HepG2 (cell line): ENCODE data around the gene TPM2. TPM values are rescaled to one million over a fixed set of nuclear protein-coding genes. Genes with fewer than 3 reads are reported as not detected.

Experiments used
- ARID2 ChIP-seq: sonication (generic); formaldehyde crosslinking; IDR thresholded peaks from 2 replicates; pipeline ENCODE4 v1.8.1; 2022; ENCODE audit warnings: mild to moderate bottlenecking, missing genetic modification reagents, borderline replicate concordance
- ARNT ChIP-seq: fragments of 450-650 bp; IDR thresholded peaks from 2 replicates; pipeline ENCODE4 v1.6.1; 2017
- CENPT ChIP-seq: sonication (generic); formaldehyde crosslinking; IDR thresholded peaks from 2 replicates; pipeline ENCODE4 v1.8.0; 2022; ENCODE audit warnings: low read depth, mild to moderate bottlenecking, moderate library complexity, missing genetic modification reagents
- DMAP1 ChIP-seq: IDR thresholded peaks from 2 replicates; pipeline ENCODE4 v1.6.1; 2016
- ISL2 ChIP-seq: sonication (generic); formaldehyde crosslinking; IDR thresholded peaks from 2 replicates; pipeline ENCODE4 v1.5.0; 2020; ENCODE audit warnings: missing genetic modification reagents
- MIER2 ChIP-seq: IDR thresholded peaks from 2 replicates; pipeline ENCODE4 v1.6.1; 2016; ENCODE audit warnings: missing biosample characterization, missing genetic modification reagents
- MTF1 ChIP-seq: sonication (generic); formaldehyde crosslinking; IDR thresholded peaks from 2 replicates; pipeline ENCODE4 v1.5.0; 2020; ENCODE audit warnings: missing genetic modification reagents
- PAF1 ChIP-seq: IDR thresholded peaks from 2 replicates; pipeline ENCODE4 v1.6.1; 2016; ENCODE audit warnings: missing genetic modification reagents, missing compliant biosample characterization
- PHF20 ChIP-seq: sonication (generic); formaldehyde crosslinking; IDR thresholded peaks from 2 replicates; pipeline ENCODE4 v1.5.0; 2020; ENCODE audit warnings: mild to moderate bottlenecking, missing genetic modification reagents
- PREB ChIP-seq: sonication (generic); formaldehyde crosslinking; IDR thresholded peaks from 2 replicates; pipeline ENCODE4 v1.4.0; 2020; ENCODE audit warnings: missing genetic modification reagents
- SMAD9 ChIP-seq: sonication (generic); formaldehyde crosslinking; IDR thresholded peaks from 2 replicates; pipeline ENCODE4 v1.5.1; 2020; ENCODE audit warnings: mild to moderate bottlenecking, missing genetic modification reagents
- ZBTB21 ChIP-seq: sonication (generic); formaldehyde crosslinking; IDR thresholded peaks from 2 replicates; pipeline ENCODE4 v1.4.0; 2020; ENCODE audit warnings: missing genetic modification reagents
- ZBTB8A ChIP-seq: sonication (generic); formaldehyde crosslinking; IDR thresholded peaks from 2 replicates; pipeline ENCODE4 v1.4.0; 2020; ENCODE audit warnings: mild to moderate bottlenecking, low read depth, missing genetic modification reagents, borderline replicate concordance
- ZFP62 ChIP-seq: sonication (generic); formaldehyde crosslinking; IDR thresholded peaks from 2 replicates; pipeline ENCODE4 v1.4.0; 2020; ENCODE audit warnings: missing genetic modification reagents
- ZFYVE20 ChIP-seq: sonication (generic); formaldehyde crosslinking; IDR thresholded peaks from 2 replicates; pipeline ENCODE4 v1.8.0; 2023; ENCODE audit warnings: low read depth, mild to moderate bottlenecking, moderate library complexity, missing genetic modification reagents, borderline replicate concordance
- ZNF101 ChIP-seq: sonication (generic); formaldehyde crosslinking; IDR thresholded peaks from 2 replicates; pipeline ENCODE4 v1.4.0; 2020; ENCODE audit warnings: mild to moderate bottlenecking, low read depth, missing genetic modification reagents, borderline replicate concordance
- ZNF18 ChIP-seq: sonication (generic); formaldehyde crosslinking; IDR thresholded peaks from 2 replicates; pipeline ENCODE4 v1.8.0; 2022; ENCODE audit warnings: mild to moderate bottlenecking, missing genetic modification reagents; ENCODE audit not compliant: insufficient replicate concordance
- ZNF710 ChIP-seq: sonication (generic); formaldehyde crosslinking; IDR thresholded peaks from 2 replicates; pipeline ENCODE4 v1.5.0; 2020; ENCODE audit warnings: mild to moderate bottlenecking, missing genetic modification reagents, borderline replicate concordance
- ZNF777 ChIP-seq: sonication (generic); formaldehyde crosslinking; IDR thresholded peaks from 2 replicates; pipeline ENCODE4 v1.4.0; 2020; ENCODE audit warnings: missing genetic modification reagents
- ZSCAN25 ChIP-seq: sonication (generic); formaldehyde crosslinking; IDR thresholded peaks from 2 replicates; pipeline ENCODE4 v1.8.0; 2022; ENCODE audit warnings: mild to moderate bottlenecking, missing genetic modification reagents
- polyA plus RNA-seq, 8 experiments: library from polyadenylated mRNA; depleted of rRNA in 3 of 8; stranded (reverse) in 7 of 8; unstranded in 1 of 8; fragments of >200 nt; fragmentation: Illumina TruSeq in 4 of 8; extraction: Trizol in 4 of 8; gene quantifications; 2 replicates each; pipeline versions ENCODE4 v1.2.1 to v1.2.3, GENCODE V29; 2011 to 2016; ENCODE audit warnings: low read depth in 4 of 8, missing spikeins in 1 of 8, mixed read lengths in 1 of 8; ENCODE audit not compliant: insufficient read depth in 1 of 8
- total RNA-seq, 5 experiments: library from RNA; depleted of rRNA; stranded (reverse); fragments of >200 nt; fragmentation: Illumina TruSeq; extraction: Trizol; gene quantifications; 2 replicates each; pipeline ENCODE4 v1.2.3, GENCODE V29; 2016; ENCODE audit warnings: low read depth in 1 of 5
- TF ChIP-seq, protein P1 (sequence below): sonication (generic); formaldehyde crosslinking; IDR thresholded peaks from 2 replicates; pipeline ENCODE4 v1.9.0; 2022; ENCODE audit warnings: low read depth, missing genetic modification reagents
- TF ChIP-seq, protein P2 (sequence below): sonication (generic); formaldehyde crosslinking; IDR thresholded peaks from 2 replicates; pipeline ENCODE4 v1.8.1; 2023; ENCODE audit warnings: mild to moderate bottlenecking, moderate library complexity, missing genetic modification reagents

Gene TPM2
- total and polyA plus RNA-seq, 2 of the 13 experiments (the other 11 are each of a cell fraction or from before 2014, with no cell fraction given), result 3.1 to 10.7 TPM

DNA sequence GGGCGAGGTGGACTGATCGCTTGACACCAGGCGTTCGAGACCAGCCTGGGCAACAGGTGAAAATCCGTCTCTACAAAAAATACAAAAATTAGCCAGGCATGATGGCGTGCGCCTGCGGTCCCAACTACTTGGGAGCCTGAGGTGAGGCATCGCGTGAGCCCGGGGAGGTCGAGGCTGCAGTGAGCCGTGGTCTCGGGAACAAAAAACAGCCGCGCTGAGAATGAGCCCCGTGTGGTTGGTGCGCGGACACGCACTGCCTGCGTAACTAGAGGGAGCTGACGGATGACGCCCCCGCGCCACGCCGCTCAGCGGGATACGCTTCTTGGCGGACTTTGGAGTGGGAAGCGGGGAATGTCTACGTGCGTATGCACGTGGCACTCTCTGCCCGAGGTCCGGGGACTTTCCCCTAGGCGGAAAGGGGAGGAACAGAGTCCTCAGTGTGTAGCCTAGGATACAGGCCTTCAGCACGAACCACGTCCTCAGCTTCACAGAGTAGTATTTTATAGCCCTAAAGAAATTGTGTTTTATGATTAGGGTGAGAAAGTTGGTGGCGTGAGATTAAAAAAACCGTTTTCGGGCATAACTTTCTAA, 32.1 kb downstream of the TPM2 start, which contains the start of gene RMRP (continued):
- TF ChIP-seq ZNF777, result peak; percentile 58; the same call in 1 of the 2 replicates
- TF ChIP-seq ZFYVE20 (CRISPR knock-in tag), result peak; percentile 63; the same call in 1 of the 2 replicates
- peak; percentile 95 for TF ChIP-seq DMAP1 (CRISPR knock-in tag)
- no peak for TF ChIP-seq PAF1 (CRISPR knock-in tag)
- no peak for TF ChIP-seq ZNF101 (CRISPR knock-in tag)
- peak; percentile 82; the same call in 1 of the 2 replicates for TF ChIP-seq ZSCAN25 (CRISPR knock-in tag)
- TF ChIP-seq ZBTB8A (CRISPR knock-in tag), result peak; percentile 53; the same call in 1 of the 2 replicates
- peak; percentile 91 for TF ChIP-seq ZBTB21 (CRISPR knock-in tag)
- TF ChIP-seq ZFP62, result peak; percentile 83; the same call in 1 of the 2 replicates
- TF ChIP-seq ZNF18 (CRISPR knock-in tag), result peak; percentile 92
- no peak for TF ChIP-seq ARNT
- peak; percentile 85; the same call in 1 of the 2 replicates for TF ChIP-seq PREB
- TF ChIP-seq ISL2 (CRISPR knock-in tag), result peak; percentile 86
- peak; percentile 94; the same call in 1 of the 2 replicates for TF ChIP-seq MTF1 (CRISPR knock-in tag)
- peak; percentile 68 for TF ChIP-seq PHF20
- TF ChIP-seq ZNF710 (CRISPR knock-in tag), result peak; percentile 83; the same call in 1 of the 2 replicates
- TF ChIP-seq MIER2 (CRISPR knock-in tag), result peak; percentile 72; the same call in 1 of the 2 replicates
- peak; percentile 81; the same call in 1 of the 2 replicates for TF ChIP-seq ARID2
- peak; percentile 95 for TF ChIP-seq SMAD9 (CRISPR knock-in tag)
- peak; percentile 88 for TF ChIP-seq CENPT (CRISPR knock-in tag)
- TF ChIP-seq, protein P1, sequence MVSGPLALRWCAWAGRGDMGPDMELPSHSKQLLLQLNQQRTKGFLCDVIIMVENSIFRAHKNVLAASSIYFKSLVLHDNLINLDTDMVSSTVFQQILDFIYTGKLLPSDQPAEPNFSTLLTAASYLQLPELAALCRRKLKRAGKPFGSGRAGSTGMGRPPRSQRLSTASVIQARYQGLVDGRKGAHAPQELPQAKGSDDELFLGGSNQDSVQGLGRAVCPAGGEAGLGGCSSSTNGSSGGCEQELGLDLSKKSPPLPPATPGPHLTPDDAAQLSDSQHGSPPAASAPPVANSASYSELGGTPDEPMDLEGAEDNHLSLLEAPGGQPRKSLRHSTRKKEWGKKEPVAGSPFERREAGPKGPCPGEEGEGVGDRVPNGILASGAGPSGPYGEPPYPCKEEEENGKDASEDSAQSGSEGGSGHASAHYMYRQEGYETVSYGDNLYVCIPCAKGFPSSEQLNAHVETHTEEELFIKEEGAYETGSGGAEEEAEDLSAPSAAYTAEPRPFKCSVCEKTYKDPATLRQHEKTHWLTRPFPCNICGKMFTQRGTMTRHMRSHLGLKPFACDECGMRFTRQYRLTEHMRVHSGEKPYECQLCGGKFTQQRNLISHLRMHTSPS (CRISPR knock-in tag), result peak; percentile 46; the same call in 1 of the 2 replicates
- TF ChIP-seq, protein P2, sequence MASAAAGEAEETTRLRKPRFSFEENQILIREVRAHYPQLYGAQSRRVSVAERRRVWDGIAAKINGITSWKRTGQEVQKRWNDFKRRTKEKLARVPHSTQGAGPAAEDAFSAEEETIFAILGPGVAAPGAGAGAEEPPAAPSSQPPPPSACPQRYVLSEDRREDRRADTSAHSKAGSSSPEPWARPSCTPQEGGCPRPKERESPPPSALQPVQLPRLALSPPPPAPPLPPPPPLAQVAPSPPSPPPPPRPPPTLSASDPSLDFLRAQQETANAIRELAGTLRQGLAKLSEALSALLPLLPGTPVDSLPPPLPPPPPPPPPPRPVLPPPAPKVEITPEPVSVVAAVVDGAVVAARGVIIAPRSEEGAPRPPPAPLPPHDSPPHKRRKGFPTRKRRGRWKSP (CRISPR knock-in tag), result peak; percentile 96
